Neural progenitor cell (in vitro differentiated cells): Measurements from ENCODE around the gene LAMA2.

ENCODE experiments used
- EZH2 ChIP-seq: fragments of 200-600 bp; sonication (generic); IDR thresholded peaks from 2 replicates; pipeline ENCODE4 v1.6.1; 2017; ENCODE audit warnings: antibody characterized with exemption, mild to moderate bottlenecking, moderate library complexity
- TF ChIP-seq, protein P1 (sequence below): fragments of 200-600 bp; sonication (generic); IDR thresholded peaks from 2 replicates; pipeline ENCODE4 v1.5.1; 2017; ENCODE audit warnings: antibody characterized with exemption, mild to moderate bottlenecking

DNA sequence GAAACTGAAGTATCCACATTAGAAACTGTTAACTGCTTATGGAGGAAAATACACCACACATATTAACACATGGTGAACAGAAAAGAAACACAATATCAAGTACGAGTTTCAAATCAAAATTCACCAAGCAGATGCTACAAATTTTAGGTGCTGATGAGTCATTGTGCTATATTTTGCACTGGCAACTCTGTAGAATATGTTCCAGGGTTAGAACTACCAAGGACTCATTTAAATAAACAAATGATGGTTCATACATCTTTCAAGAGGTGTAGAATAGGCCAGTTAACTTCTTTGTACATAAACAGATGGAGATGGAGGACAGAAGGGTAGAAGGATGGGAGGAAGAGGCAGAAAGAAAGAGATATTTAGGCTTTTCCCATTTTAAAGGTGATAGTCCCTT is 642.1 kb downstream of the LAMA2 start:
- TF ChIP-seq, protein P1, sequence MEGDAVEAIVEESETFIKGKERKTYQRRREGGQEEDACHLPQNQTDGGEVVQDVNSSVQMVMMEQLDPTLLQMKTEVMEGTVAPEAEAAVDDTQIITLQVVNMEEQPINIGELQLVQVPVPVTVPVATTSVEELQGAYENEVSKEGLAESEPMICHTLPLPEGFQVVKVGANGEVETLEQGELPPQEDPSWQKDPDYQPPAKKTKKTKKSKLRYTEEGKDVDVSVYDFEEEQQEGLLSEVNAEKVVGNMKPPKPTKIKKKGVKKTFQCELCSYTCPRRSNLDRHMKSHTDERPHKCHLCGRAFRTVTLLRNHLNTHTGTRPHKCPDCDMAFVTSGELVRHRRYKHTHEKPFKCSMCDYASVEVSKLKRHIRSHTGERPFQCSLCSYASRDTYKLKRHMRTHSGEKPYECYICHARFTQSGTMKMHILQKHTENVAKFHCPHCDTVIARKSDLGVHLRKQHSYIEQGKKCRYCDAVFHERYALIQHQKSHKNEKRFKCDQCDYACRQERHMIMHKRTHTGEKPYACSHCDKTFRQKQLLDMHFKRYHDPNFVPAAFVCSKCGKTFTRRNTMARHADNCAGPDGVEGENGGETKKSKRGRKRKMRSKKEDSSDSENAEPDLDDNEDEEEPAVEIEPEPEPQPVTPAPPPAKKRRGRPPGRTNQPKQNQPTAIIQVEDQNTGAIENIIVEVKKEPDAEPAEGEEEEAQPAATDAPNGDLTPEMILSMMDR: no peak
- TF ChIP-seq EZH2: no peak
